HG02610 (cell line): Measurements from ENCODE around the gene APH1B.

Experiments
- ATAC-seq: cut with Tn5 transposase; IDR thresholded peaks from one replicate; pipeline ENCODE4 v1.9.1; 2021; ENCODE audit warnings: mild to moderate bottlenecking, moderate library complexity; ENCODE audit not compliant: unreplicated experiment

APH1B gene

GRCh38 chr15:63349156-63349555 lies 71.8 kb downstream of the APH1B start:
- no peak for ATAC-seq

- ATAC-seq = no peak
Observed at GRCh38 chr15:63349621-63350020, 72.2 kb downstream of the APH1B start.

- no peak for ATAC-seq
Observed at GRCh38 chr15:63350178-63350621, 72.8 kb downstream of the APH1B start.

GRCh38 chr15:63351170-63351569 lies 73.8 kb downstream of the APH1B start:
- no peak for ATAC-seq

- ATAC-seq = no peak
Observed at GRCh38 chr15:63352808-63353207, 75.4 kb downstream of the APH1B start.

- ATAC-seq = no peak
Observed at GRCh38 chr15:63353261-63353660, 75.9 kb downstream of the APH1B start.

GRCh38 chr15:63353887-63354286 lies 76.5 kb downstream of the APH1B start:
- ATAC-seq = no peak

- no peak for ATAC-seq
Observed at GRCh38 chr15:63354821-63355650, 77.6 kb downstream of the APH1B start.

GRCh38 chr15:63357061-63357460 lies 79.7 kb downstream of the APH1B start:
- no peak for ATAC-seq

GRCh38 chr15:63357731-63358130 lies 80.3 kb downstream of the APH1B start:
- no peak for ATAC-seq

- no peak for ATAC-seq
Observed at GRCh38 chr15:63358241-63359029, 81.0 kb downstream of the APH1B start.
